ENCODE results near the gene RPL29.

DNA sequence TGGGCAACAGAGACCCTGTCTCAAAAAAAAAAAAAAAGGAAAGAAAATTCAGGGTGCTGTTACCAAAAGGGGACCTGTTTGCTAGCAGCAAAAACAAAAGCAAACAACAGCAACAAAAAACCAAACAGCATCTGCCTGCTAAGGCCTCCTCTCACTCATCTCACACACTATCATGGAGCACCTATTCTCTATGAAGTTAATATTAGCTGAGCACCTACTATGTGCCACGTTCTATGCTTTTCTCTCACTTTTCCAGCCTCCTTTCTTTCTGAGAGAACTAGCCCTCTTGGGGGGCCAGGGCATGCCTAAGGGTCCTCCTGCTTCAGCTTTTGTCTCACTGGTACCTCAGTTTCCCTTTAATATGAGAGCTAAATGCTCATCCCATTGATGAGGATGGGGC, 41.0 kb downstream of the RPL29 start:
- TF ChIP-seq, protein P1, sequence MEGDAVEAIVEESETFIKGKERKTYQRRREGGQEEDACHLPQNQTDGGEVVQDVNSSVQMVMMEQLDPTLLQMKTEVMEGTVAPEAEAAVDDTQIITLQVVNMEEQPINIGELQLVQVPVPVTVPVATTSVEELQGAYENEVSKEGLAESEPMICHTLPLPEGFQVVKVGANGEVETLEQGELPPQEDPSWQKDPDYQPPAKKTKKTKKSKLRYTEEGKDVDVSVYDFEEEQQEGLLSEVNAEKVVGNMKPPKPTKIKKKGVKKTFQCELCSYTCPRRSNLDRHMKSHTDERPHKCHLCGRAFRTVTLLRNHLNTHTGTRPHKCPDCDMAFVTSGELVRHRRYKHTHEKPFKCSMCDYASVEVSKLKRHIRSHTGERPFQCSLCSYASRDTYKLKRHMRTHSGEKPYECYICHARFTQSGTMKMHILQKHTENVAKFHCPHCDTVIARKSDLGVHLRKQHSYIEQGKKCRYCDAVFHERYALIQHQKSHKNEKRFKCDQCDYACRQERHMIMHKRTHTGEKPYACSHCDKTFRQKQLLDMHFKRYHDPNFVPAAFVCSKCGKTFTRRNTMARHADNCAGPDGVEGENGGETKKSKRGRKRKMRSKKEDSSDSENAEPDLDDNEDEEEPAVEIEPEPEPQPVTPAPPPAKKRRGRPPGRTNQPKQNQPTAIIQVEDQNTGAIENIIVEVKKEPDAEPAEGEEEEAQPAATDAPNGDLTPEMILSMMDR (IDR thresholded peaks at IDR 0.05) = no peak
- no peak for TF ChIP-seq POLR2A (IDR thresholded peaks at IDR 0.05)
